Caco-2 (cell line): ENCODE results near the gene NLGN2. TPM values are rescaled to one million over a fixed set of nuclear protein-coding genes. Genes with fewer than 3 reads are reported as not detected.

Source experiments
- BruUV-seq: library from RNA; stranded (reverse); fragments of 400-500 nt; replicated peaks from 2 replicates; lab custom pipeline; 2021; lab: Mats Ljungman, UMichigan
- CTCF ChIA-PET: fragments of 300-600 bp; sonication (Branson Sonifier 250); formaldehyde crosslinking; loops from one replicate; lab custom pipeline; 2022; ENCODE audit warnings: antibody characterized with exemption; lab: Charles Lee
- POLR2A ChIA-PET: fragments of 300-600 bp; sonication (Branson Sonifier 250); formaldehyde crosslinking; loops from one replicate; lab custom pipeline; 2022; ENCODE audit warnings: antibody characterized with exemption; lab: Charles Lee
- DNase-seq, 2 experiments: peaks; one replicate each; pipeline versions ENCODE4 v3.0.0 to v3.0.0-alpha.2; 2020 to 2022
- H3K27me3 ChIP-seq: replicated peaks from 2 replicates; pipeline ENCODE4 v1.6.0; 2011; ENCODE audit warnings: low read length; ENCODE audit not compliant: control insufficient read depth, insufficient read depth
- H3K36me3 ChIP-seq: 2 replicates; pipeline ENCODE4 v1.5.1; 2011; ENCODE audit warnings: low read length; ENCODE audit not compliant: control insufficient read depth, insufficient read depth
- H3K4me1 ChIP-seq: fragments of 250-450 bp; sonication (Bioruptor Pico); 2 replicates; pipeline ENCODE4 v1.5.1; 2020; ENCODE audit warnings: mild to moderate bottlenecking
- H3K4me3 ChIP-seq: 2 replicates; pipeline ENCODE4 v1.5.1; 2011; ENCODE audit warnings: low read depth, mild to moderate bottlenecking, control low read depth, low read length
- H3K9me3 ChIP-seq: fragments of 250-450 bp; sonication (Bioruptor Pico); 2 replicates; pipeline ENCODE4 v1.5.1; 2020; ENCODE audit warnings: mild to moderate bottlenecking, moderate library complexity
- H3K27ac Mint-ChIP-seq: one replicate; pipeline ENCODE4 v1.8.0; 2022; ENCODE audit warnings: mixed read lengths; ENCODE audit not compliant: unreplicated experiment
- H3K27me3 Mint-ChIP-seq: one replicate; pipeline ENCODE4 v1.8.0; 2022; ENCODE audit warnings: mixed read lengths; ENCODE audit not compliant: insufficient read depth, unreplicated experiment
- H3K36me3 Mint-ChIP-seq: one replicate; pipeline ENCODE4 v1.8.0; 2022; ENCODE audit warnings: mild to moderate bottlenecking, mixed read lengths; ENCODE audit not compliant: insufficient read depth, unreplicated experiment
- H3K4me1 Mint-ChIP-seq: one replicate; pipeline ENCODE4 v1.8.0; 2022; ENCODE audit warnings: low read depth, mixed read lengths; ENCODE audit not compliant: unreplicated experiment
- H3K4me3 Mint-ChIP-seq: one replicate; pipeline ENCODE4 v1.8.0; 2022; ENCODE audit warnings: mild to moderate bottlenecking, moderate library complexity, mixed read lengths; ENCODE audit not compliant: unreplicated experiment
- H3K9me3 Mint-ChIP-seq: one replicate; pipeline ENCODE4 v1.8.0; 2022; ENCODE audit warnings: mixed read lengths; ENCODE audit not compliant: unreplicated experiment
- CTCF ChIP-seq, 2 experiments: fragments of 200-600 bp in 1 of 2; IDR thresholded peaks; 1 replicate in 1 of 2; 2 replicates in 1 of 2; pipeline versions ENCODE4 v1.5.1 to v1.8.0; 2011 to 2022; ENCODE audit warnings: antibody characterized with exemption in 1 of 2, control low read depth in 1 of 2, inconsistent platforms in 1 of 2, low read depth in 1 of 2, low read length in 1 of 2, mild to moderate bottlenecking in 1 of 2, moderate library complexity in 1 of 2; ENCODE audit not compliant: insufficient read depth in 1 of 2, severe bottlenecking in 1 of 2, unreplicated experiment in 1 of 2
- intact Hi-C: fragments of 100-400 bp; cut with micrococcal nuclease; formaldehyde crosslinking; loops from one replicate; pipeline ENCODE4 v1.10.0; 2022; ENCODE audit not compliant: unreplicated experiment
- total RNA-seq: library from RNA; stranded (reverse); gene quantifications from 2 replicates; pipeline ENCODE4 v1.2.3, GENCODE V29; 2022

Gene NLGN2
- total RNA-seq, 1 experiment from 2014 or later = 12.6 TPM

GRCh38 chr17:7437950-7438614, 30.4 kb downstream of the NLGN2 start:
- no peaks in the 10 kb centered on the region for H3K27me3 Mint-ChIP-seq
- CTCF ChIA-PET = interaction anchor here (0.6 kb wide), 1 partner anchor 78 kb away, joined by 3 read pairs; no protein-coding TSS in a partner anchor
- peak overlapping the region; percentile 89 for H3K4me3 Mint-ChIP-seq
- BruUV-seq = no TSS peak
- no peak for DNase-seq
- Histone ChIP-seq H3K9me3 (no peaks in the 10 kb centered on the region), H3K27me3 (no peaks in the 10 kb centered on the region), H3K36me3 (no peaks in the 10 kb centered on the region), H3K4me3 (no peak overlapping the region), H3K4me1 (no peaks in the 10 kb centered on the region)
- H3K27ac Mint-ChIP-seq = no peak overlapping the region
- intact Hi-C loops = loop anchor here (1.0 to 5.0 kb wide), 3 partner anchors 45 to 249 kb away; partner anchors contain the start of genes TMEM95, TP53 and WRAP53
- no peak for TF ChIP-seq CTCF (IDR thresholded peaks at IDR 0.05; ENCODE audit: insufficient read depth in 1 of 2, low read depth in 1 of 2, low read length in 1 of 2, severe bottlenecking in 1 of 2, unreplicated experiment in 1 of 2)
- peaks cover 6% of the 10 kb centered on the region for H3K4me1 Mint-ChIP-seq
- POLR2A ChIA-PET = interaction anchor here (0.5 kb wide), 1 partner anchor 46 kb away, joined by 4 read pairs; no protein-coding TSS in a partner anchor
- peaks cover 23% of the 10 kb centered on the region for H3K36me3 Mint-ChIP-seq
- no peaks in the 10 kb centered on the region for H3K9me3 Mint-ChIP-seq

GRCh38 chr17:7438656-7439460, 31.2 kb downstream of the NLGN2 start:
- no peak for TF ChIP-seq CTCF (IDR thresholded peaks at IDR 0.05; ENCODE audit: insufficient read depth in 1 of 2, low read depth in 1 of 2, low read length in 1 of 2, severe bottlenecking in 1 of 2, unreplicated experiment in 1 of 2)
- DNase-seq = no peak
- POLR2A ChIA-PET = interaction anchor here (0.5 to 0.7 kb wide), 2 partner anchors 46 to 201 kb away, joined by 3 to 4 read pairs; no protein-coding TSS in a partner anchor
- H3K4me1 ChIP-seq = no peaks in the 10 kb centered on the region
- peak overlapping the region; percentile 89 for H3K4me3 Mint-ChIP-seq
- CTCF ChIA-PET = interaction anchor here (1.7 kb wide), 1 partner anchor 63 kb away, joined by 8 read pairs; no protein-coding TSS in a partner anchor
- no peak overlapping the region for H3K27ac Mint-ChIP-seq
- H3K4me1 Mint-ChIP-seq = peaks cover 6% of the 10 kb centered on the region
- BruUV-seq = no TSS peak
- intact Hi-C loops = loop anchor here (5.0 kb wide), 2 partner anchors 82 to 248 kb away; partner anchors contain the start of genes TMEM95, TP53 and WRAP53
- no peaks in the 10 kb centered on the region for H3K27me3 Mint-ChIP-seq
- H3K4me3 ChIP-seq = peak overlapping the region; percentile 37
- H3K27me3 ChIP-seq = no peaks in the 10 kb centered on the region
- H3K36me3 Mint-ChIP-seq = peaks cover 23% of the 10 kb centered on the region
- no peaks in the 10 kb centered on the region for H3K36me3 ChIP-seq
- no peaks in the 10 kb centered on the region for H3K9me3 Mint-ChIP-seq
- no peaks in the 10 kb centered on the region for H3K9me3 ChIP-seq
